Right forelimb (tissue), 1 donor: ENCODE results near the gene ITPRID2.
"Not testable (repeated sequence)": the region's sequence is repeated elsewhere in the genome, so short reads cannot be mapped to it uniquely, and the experiment has no call there.

Experiments
- DNase-seq: peaks from one replicate; pipeline ENCODE4 v3.0.0-alpha.2; 2018

ITPRID2 gene

DNA sequence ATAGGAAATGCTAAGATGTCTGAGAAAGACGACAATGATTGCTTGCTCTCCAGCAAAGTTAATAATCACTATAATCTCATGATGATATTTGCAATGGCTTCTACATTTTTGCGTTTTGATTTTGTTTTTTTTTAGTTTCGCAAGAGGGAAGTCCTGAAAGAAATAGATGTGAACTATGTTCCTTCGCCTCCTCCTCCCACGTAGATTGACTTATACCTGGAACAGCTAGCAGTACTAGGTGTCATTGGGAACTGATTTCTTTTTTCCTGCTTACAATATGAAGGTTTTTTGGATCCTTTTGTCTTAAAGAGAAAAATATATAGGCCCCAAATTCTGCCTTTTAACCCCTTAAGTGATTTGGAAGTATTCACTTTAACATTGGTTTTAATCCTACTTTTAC is 26.7 kb downstream of the ITPRID2 start:
- no peak for DNase-seq

DNA sequence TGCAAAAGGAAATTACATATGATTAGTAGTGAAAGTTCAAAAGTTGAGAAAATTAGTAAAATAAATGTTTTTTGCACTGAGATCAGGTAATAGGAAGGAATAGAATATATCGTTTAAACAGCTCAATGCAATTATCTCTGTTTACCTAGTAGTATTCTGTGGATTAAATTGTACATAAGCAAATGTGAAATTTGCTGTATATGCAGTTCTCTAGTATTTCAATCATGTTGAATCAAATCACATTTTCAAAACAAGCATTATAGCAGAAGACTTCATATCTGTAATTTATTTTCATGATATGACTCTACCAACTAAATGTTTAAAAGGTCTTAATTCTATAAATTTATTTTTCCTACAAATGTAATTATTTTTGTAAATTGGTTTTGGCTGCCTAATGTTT is 31.6 kb downstream of the ITPRID2 start:
- no peak for DNase-seq

DNA sequence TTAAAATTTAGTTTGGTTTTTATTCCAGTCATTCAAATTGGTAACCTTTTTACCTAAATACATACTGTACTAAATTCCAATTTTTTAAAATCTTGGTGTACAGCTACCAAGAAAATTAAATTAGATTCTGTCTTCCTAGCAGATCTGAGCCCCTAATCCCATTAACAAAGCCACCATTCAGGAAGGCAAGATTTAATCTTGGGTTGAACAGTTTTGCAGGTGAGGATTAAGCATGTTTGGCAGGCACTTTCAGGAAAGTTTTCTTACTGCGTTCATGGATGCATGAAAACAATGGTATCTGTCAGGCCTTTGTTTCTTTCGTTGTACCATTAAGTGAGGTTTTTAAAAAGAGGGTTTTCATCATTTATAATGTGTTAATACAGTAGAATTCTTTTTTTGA is 32.8 kb downstream of the ITPRID2 start:
- no peak for DNase-seq

DNA sequence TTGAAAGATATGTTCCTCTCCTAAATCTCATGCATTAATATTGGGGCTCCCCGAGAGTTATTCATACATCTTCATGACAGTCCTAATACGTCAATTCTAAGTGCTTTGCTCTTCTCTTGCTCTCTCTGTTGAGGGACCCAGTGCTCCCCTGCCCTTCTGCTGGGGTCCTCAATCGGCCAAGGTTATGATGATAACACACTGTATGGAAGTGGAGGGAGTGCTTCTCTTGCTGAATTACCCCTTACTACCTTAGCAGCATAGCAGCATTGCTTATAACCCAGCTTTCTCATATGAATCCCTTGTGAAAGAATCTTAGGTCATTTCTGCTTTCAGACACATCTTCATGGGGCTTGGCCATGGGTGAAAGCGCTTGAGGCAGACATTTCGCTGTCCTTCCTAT is 43.2 kb downstream of the ITPRID2 start:
- DNase-seq = no peak

DNA sequence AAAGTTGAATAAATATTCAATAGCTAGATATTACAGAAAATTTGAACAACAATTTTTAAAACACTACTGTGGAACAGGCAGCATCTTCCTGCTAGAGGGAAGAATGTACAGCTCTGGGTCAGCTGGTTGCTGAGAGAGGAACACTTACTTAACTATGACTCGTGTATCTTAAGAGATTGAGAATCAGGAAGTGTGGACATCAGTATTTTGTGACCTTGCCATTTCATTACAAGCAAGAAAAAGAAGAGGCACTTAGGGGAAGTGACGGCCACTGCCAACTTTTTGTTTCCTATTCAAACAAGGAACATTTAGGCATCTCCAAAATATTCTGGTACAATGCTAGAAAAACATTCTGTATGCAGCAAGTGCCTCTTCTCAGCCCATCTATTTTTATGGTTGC is 45.9 kb downstream of the ITPRID2 start:
- no peak for DNase-seq

DNA sequence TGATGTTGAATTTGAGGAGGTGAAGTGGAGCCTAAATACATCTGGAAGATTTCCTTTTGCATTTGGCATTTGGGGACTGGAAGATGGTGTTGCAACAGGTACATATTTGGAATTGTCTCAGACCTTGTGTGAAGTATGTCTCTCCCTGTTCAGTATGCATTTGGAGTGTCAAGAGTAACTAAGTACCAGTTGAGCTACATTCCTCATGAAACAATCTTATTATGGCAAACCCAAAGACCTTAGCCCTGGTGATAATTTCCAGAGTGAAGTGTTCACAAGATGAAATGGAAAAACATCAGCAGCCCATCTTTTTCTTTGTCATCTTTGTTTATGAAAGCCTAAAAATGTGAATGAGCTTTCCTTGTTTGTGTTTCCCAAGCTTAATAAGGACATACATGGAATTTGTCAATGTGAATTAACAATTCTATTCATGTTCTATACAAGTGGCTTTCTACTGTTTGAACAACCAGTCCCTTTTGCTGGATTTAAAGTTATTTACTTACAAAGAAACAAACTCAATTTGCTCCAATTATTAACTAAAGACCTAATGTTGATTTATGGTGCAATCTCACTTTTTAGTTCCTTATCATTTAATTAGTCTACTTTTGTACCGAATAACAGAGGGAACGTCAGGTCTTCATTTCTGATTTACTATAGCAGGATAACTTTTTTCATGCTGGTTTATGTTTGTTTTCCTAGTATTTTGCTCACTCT is 52.0 kb downstream of the ITPRID2 start:
- no peak for DNase-seq

DNA sequence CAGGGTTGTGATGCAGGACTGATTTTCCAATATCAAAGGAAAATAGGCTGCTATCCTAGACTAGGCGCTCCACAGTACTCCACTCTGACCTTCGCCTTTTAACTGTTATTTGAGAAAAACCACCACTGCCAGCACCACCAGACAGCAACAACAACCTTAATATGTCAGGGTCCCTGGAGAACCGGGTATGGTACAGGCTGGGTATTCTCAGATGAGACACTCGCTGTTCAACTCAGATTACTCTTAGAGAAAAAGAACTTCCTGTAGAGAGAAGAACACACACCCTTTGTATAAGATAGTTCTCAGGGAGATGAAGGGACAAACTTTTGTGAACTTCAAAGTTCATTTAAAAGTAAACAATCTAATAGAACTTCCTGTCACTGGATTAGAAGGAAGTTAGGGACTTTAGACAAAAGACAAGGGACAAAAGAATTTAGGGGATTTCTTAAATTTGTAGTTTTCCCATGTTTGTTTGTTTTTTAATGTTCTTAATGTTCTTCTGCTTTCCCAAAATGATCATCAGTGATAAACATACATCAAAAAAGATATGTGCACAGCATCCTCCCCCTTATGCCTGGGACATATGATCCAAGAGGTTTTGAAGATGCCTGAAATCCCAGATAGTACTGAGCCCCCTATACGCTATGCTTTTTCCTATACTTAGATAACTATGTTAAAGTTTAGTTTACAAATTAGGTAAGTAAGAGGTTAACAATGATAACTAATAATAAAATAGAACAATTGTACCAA is 52.8 kb downstream of the ITPRID2 start:
- DNase-seq = no peak

DNA sequence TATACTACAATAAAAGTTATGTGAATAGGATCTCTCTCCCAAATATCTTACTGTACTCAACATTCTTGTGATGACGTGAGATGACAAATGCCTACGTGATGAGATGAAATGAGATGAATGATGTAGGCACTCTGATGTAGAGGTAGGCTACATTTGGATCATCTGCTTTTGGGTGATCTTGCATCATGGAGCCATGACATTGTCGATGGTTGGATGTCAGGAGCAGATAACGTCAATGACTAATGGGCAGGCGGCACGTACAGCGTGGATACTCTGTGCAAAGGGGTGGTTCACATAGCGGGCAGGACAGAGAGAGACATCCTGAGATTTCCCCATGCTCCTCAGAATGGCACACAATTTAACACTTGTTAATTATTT is 53.4 kb downstream of the ITPRID2 start:
- no peak for DNase-seq

DNA sequence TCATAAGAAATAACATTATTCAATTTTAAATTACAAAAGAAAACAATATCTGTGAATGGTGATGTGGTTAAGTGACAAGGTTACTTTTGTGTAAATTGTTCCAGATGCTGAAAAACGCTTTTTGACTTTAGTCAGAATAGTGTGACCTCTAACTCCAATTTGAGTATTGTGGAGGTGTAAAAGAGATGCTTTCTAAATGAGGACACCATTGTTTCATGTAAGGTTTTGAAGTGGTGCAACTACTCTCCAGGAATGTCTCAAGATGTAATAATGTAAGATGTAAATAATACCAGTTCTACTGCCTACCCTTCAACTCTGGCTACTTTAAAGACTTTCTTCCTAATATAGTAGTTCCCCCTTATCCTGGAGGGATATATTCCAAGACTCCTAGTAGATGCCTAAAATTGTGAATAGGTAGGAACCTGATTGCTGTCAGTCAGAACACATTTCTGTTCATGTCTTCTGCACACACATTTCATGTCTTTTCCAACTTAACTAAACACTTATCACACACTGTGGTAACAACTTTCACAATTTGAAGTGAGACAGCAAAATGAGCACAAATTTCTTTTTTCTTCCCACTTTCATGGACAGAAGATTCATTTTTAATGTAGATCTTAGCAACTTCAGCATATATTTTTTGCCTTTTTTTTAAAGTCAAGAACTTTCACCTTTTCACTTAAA is 55.1 kb downstream of the ITPRID2 start:
- no peak for DNase-seq

DNA sequence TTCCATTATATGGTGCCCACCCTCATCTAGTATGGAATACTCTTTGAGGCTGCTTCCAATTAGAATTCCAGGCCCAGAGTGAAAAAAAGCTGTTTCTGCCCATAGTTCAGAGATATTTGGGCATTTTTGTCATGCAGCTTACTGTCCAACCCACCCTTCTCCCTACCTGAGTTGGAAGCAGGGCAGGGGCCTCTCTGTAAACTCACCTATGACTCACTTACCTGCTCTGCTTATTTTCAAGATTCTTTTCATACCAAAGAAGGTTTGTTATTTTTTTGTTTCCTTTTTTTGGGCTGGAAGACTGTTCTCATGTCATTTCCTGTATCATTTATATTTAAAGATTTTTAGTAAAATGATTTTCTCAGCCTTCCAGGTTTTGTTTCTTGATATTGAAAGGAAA is 55.7 kb downstream of the ITPRID2 start:
- DNase-seq = no peak

DNA sequence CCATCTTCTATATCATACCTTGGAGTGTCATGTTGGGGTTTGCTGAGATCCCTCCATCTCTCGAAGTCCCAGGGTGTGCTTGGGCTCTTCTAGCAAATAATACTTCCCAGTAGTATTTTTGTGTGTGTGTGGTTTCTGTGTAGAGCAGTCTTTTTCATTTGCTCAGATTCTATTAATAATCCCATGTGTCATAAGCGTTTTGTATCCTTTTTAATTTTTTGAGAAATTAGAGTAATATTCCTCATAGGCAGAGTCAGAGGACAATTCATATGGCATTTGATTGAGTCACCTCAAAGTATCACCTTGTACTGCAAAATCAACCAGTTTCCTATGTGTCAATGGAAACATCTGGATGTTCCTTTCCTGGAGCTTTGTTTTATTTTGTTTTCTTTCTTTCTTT is 56.7 kb downstream of the ITPRID2 start:
- DNase-seq = no peak

DNA sequence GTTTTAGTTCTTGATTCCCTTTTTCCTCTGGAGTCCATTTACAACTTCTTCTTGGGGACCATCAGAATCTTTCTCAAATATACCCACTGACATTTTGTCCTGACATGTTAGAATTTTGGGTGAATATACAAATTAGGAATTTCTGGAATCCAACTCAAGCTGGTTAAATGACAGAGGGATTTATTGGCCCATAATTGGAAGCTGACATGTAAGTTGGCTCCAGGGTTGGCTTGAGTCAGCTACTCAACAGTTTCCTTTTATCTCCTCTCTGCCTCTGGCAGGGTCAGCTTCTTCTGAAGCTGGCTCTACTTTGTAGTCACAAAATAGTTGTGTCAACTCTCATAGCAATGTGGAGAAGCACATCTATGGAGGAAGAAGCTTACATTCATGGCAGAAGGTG is 57.5 kb downstream of the ITPRID2 start:
- no peak for DNase-seq

DNA sequence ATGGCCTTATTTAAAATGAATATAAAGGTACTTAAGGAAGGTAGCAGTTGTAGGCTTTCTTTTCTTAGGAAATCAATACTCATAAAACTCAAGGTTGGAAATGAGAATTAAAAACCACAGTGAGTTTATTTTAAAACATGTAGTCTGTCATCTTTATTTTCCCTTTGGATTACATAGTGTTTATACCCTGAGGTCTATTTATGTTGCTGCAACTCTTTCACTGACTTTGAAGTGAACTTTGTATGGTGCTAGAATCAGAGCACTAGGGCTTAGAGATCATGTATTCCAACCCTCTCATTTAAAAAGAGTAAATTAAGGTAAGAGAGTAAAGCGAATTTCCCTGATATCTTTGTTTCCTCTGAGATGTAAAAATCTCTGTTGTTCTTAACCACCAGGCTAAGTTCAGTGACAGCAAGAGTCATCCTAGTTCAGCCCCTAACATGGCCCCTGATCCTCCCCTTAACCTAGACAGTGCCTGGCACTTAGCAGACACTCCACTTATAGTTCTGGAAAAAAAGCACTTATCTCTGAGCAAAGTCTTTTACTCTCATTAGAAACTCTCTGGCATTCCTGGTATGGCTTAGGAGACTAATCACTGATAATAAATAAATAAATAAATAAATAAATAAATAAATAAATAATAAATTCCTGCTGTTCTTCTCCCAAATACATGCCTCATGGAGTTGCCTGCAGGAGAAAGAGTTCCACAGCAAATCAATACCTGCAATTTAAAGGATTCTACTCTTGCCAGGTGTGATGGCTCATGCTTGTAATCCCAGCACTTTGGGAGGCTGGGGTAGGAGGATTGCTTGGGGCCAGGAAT is 61.1 kb downstream of the ITPRID2 start:
- DNase-seq = no peak

DNA sequence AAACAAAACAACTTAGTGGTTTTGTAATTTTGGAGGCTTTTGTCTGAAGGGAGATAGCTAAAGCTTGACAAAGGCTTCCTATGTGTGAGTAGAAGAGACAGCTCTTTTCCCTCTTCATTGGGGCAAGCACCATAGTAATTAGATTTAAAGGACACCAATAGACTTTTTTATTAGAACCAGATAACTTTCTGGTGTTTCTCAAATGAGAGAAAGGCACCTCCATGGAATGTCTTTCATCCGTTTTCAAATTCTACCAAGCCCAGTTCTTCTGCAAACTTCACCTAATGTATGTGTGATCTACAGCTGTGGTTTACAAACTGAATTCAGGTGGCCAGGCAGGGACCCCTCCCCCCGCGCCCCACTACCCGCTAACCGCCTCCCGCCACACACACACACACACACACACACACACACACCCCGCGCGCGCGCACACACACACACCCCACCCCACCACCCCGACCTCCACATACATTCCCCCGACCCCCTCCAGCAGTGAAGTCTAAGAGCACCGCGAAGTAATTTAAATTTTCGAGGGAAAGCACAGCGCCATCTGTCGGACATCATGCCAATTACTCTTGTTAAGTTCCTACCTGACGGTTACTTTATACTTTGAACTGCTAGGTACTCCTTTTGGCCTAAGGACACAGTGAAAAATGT is 62.5 kb downstream of the ITPRID2 start:
- DNase-seq = peak; percentile 64

DNA sequence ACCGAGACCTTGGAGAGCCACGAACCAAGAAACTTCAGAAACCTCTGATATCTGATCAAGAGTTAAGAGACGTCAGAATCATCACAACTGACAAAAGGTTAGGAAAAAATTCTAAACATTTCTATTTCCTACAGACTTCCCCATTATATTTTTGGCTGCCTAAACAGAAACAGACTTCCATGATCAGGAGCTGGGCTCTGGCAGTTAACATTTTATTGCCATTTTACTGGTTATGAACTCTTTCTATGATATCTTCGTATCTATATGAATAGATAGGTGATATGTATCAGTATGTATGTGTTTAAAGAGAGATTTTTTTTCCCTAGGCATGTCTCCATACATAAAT is 63.0 kb downstream of the ITPRID2 start:
- no peak for DNase-seq

DNA sequence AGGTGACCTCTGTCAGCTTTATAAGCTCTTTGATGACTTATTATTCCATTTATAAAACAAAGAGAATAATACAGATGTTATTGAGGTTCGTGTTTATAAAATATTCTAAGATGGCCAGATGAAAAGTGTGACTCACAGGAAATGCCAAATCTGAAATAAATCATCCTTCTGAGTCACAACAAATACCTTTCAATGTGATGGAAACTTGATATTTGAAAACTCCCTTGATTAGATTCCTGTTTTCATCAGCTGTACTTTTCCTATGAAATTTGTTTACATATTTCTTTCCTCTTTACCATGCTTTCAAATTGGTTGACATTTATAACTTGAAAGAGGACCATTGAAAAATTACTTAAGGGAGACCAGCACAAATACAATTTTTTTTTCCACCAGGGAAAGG is 63.5 kb downstream of the ITPRID2 start:
- no peak for DNase-seq

DNA sequence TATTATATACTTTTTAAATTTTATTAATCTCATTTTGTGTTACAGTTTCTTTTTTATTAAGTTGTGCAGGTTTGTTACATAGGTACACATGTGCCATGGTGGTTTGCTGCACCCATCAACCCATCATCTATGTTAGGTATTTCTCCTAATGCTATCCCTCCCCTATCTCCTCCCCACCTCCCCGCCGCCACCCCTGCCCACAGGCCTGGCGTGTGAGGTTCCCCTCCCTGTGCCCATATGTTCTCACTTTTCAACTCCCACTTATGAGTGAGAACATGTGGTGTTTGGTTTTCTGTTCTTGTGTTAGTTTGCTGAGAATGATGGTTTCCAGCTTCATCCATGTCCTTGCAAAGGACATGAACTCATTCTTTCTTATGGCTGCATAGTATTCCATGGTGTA is 64.3 kb downstream of the ITPRID2 start:
- DNase-seq = not testable (repeated sequence)

DNA sequence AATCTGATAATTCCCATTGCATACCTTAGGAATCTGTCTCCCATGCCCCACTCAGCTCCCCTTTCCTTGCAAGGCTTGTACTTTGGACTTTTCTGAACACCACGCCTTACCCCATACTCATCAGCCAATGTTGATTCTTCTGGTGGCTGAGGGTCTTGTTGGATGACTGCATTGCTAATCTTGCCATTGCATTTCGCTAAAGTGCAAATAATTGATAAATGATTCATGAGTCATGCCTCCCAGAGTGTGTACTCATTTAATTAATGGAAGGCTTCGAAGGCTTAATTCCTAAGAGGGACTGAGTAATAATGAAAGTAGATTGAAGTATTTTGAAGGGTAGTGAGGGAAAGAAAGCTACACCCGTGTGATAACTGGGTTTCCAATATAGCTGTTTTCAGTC is 66.1 kb downstream of the ITPRID2 start:
- DNase-seq = no peak

DNA sequence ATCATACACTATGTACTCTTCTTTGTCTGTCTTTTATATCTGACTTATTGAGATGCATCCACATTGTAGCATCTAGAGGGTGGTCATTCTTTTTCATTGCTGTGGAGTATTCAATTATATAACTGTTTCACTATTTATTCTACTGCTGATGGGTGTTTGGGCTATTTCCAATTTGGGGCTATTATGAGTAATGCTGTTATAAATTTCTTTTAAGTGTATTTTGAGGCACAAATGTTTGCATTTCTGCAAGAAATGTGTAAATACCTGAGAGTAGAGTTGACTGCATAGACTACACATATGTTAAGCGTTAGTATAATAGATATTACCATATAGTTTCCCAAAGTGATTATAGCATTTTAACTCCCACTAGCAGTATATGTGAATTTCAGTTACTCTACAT is 67.2 kb downstream of the ITPRID2 start:
- no peak for DNase-seq

DNA sequence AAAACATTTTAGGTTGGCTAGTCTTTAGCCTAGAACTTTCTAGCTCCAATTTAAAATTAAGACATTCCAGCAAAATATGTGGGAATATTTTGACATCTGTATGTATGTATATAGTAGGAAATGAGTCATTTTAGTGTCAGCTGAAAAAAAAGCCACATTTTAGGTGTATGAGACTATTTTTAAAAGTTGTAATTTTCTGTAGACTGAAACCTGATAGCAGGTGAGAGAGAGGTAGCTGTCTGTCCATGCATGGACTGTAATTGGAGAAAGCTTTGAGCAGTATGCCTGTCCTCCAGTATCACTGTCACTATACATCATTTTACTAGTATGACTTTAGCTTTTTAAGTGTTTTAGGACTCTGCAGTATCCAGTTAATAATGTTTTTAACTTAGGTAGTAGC is 68.0 kb downstream of the ITPRID2 start:
- no peak for DNase-seq

DNA sequence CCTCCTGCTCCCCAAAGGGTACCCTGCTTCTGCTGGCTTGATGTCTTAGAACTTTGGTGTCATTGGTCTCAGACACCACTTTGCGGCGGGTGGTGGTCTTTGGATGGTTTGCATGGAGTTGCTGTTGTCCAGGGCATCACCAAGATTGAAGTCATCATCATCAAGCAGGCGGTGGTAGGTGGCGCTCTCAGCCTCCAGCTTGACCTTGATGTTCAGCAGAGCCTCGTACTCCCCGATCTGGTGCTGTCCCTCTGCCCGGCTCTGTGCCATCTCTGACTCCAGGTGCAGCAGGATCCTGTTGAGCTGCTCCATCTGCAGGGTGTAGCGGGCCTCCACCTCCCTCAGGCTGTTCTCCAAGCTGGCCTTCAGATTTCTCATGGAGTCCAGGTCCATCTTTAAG is 69.6 kb downstream of the ITPRID2 start:
- DNase-seq = not testable (repeated sequence)

DNA sequence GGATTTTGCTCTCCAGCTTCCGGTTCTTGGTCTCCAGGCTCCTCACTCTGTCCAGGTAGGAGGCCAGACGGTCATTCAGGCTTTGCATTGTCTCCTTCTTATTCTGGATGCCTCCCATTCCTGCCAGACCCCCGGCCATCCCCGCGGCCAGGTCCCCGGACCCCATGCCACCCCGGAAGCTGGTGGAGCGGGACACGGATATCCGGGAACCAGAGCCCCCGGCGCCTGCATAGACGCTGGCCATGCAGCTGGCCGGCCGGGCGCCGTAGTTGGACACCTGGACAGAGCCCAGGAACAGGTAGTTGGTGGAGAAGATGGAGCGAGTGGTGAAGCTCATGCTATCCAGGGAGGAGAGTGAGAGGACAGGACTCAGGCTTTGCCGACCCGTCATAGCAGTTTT is 70.6 kb downstream of the ITPRID2 start:
- no peak for DNase-seq
